Glomerular endothelial cell (primary cell): ENCODE data around the gene LDAH. TPM values are rescaled to one million over a fixed set of nuclear protein-coding genes. Genes with fewer than 3 reads are reported as not detected.
"Not testable (repeated sequence)": the region's sequence is repeated elsewhere in the genome, so short reads cannot be mapped to it uniquely, and the experiment has no call there.

Experiments used
- DNase-seq: peaks from one replicate; pipeline ENCODE4 v3.0.0-alpha.2; 2011; ENCODE audit warnings: low read depth, low spot score; ENCODE audit errors: extremely low read depth
- total RNA-seq: library from RNA; depleted of rRNA; stranded (reverse); fragments of >200 nt; gene quantifications from 2 replicates; pipeline ENCODE4 v1.2.3, GENCODE V29; 2015

The LDAH gene
- total RNA-seq, 1 donor from 2014 or later = 21.7 TPM

DNA sequence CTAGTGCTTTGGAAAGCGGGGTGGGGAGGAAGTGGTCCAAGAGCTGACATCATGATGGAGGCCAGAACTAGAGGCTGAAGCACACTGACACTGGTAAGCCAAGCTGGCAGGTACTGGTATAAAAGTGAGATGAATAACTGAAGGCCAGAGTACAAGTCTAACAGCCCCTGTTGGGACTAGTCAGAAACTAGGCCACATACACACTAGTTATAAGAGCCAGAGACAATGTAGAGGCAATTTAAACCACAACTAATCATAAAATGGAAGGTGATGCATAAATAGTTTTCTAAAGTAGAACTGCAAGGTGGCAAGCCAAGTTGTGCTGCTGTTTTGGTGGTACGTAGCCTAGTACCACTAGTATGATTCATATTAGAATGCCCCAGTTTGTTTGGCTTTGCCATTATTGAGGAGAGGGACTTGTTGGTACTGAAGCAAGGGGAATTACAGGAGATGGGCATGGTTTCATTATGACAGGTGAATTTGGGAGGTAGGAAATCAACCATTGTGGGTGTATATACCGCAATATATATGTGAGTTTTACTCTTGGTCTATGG lies 98.3 kb downstream of the LDAH start:
- DNase-seq = no peak

GRCh38 chr2:20723543-20723942 lies 99.4 kb downstream of the LDAH start:
- DNase-seq = no peak

GRCh38 chr2:20722592-20723240 lies 100.2 kb downstream of the LDAH start:
- no peak for DNase-seq

DNA sequence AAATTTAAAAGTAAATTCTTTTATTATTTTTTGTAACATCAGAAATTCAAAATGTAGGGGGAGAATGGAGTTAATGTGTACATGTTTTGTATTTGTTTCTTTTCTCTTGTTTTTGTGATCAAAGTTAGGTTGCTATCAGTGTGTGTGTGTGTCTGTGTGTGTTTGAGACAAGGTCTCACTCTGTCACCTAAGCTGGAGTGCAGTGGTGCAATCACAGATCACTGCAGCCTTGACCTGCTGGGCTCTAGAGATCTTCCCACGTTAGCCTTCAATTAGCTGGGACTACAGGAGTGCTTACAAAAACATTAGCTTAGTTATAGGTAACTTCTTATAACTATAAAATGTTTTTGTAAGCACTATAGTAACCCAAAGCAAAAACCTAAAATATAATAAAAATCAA lies 105.3 kb downstream of the LDAH start:
- DNase-seq = no peak

DNA sequence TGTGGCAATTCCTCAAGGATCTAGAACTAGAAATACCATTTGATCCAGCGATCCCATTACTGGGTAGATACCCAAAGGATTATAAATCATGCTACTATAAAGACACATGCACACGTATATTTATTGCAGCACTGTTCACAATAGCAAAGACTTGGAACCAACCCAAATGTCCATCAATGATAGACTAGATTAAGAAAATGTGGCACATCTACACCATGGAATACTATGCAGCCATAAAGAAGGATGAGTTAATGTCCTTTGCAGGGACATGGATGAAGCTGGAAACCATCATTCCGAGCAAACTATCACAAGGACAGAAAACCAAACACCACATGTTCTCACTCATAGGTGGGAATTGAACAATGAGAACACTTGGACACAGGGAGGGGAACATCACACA lies 106.7 kb downstream of the LDAH start:
- DNase-seq = not testable (repeated sequence)

DNA sequence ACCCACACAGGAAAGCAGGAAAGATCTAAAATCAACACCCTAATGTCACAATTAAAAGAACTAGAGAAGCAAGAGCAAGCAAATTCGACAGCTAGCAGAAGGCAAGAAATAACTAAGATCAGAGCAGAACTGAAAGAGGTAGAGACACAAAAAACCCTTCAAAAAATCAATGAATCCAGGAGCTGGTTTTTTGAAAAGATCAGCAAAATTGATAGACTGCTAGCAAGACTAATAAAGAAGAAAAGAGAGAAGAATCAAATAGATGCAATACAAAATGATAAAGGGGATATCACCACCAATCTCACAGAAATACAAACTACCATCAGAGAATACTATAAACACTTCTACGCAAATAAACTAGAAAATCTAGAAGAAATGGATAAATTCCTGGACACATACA lies 108.5 kb downstream of the LDAH start:
- DNase-seq = not testable (repeated sequence)

DNA sequence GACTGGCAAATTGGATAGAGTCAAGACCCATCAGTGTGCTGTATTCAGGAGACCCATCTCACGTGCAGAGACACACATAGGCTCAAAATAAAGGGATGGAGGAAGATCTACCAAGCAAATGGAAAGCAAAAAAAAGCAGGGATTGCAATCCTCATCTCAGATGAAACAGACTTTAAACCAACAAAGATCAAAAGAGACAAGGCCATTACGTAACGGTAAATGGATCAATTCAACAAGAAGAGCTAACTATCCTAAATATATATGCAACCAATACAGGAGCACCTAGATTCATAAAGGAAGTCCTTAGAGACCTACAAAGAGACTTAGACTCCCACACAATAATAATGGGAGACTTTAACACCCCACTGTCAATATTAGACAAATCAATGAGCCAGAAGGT lies 109.3 kb downstream of the LDAH start:
- DNase-seq = not testable (repeated sequence)

GRCh38 chr2:20711641-20712040 lies 111.3 kb downstream of the LDAH start:
- DNase-seq = not testable (repeated sequence)

DNA sequence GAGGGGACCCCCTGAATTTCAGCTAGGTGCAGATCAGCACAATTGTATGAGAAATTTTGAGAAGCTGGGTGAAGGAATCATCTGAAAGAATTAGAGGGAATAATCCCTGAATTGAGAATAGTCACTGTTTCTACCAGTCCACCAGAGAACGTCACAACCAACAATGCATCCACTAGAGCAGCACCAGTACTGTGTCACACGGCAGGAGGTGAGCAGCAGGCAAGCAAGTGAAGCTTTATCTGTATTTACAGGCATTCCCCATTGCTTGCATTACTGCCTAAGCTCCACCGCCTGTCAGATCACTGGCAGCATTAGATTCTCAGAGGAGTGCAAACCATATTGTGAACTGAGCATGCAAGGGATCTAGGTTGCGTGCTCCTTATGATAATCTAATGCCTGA lies 115.3 kb downstream of the LDAH start:
- DNase-seq = no peak

GRCh38 chr2:20706786-20707185 lies 116.1 kb downstream of the LDAH start:
- no peak for DNase-seq

DNA sequence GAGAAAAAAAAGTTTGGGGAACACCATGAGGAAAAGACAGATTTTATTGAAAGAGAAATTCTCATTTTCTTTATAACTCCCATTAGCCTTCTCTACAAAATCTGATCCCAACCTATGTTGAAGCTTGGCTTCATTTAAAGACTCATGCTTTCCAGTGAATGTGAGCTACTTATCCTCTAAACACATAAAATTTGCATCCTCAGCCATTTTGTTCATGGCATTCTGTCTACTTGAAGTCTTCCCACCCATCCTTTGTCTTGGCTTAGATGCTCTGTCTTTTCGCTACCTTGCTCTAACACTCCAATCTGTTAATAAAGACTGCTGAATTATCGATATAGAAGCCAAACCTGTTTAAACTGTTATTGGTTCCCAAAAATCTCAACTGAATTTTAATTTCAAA lies 116.7 kb downstream of the LDAH start:
- no peak for DNase-seq

DNA sequence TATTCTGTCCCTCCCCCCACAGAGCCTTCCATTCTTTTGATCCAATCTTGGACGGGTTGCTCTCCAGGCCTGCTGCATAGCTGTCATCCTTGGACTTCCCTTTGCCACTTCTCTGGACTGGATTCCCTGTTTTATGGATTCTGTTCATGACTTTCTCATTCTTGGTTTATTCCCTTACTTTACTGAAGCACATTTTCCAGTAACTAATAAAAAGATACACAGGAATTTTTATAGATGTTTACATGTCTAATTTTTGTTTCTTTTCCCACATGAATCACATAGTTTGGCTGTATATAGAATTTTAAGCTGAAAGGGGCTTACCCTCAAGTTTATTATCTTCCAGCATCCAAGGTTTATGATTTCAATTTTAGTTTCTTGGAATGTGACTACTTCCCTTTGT lies 118.0 kb downstream of the LDAH start:
- no peak for DNase-seq

DNA sequence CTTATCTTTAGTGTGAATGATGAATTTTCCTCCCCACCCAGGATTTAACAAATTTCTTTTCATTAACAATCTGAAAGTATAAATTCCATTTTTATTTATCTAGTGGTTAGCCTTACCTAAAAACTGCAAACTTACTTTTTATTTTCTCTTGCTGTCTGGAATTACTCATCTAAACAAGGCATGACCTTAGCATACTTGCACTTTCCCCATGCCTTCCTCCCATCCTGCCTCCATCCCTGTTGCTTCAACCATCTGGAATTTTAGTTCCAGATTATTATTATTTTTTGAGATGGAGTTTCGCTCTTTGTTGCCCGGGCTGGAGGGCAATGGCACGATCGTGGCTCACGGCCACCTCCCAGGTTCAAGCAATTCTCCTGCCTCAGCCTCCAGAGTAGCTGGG lies 120.3 kb downstream of the LDAH start:
- no peak for DNase-seq

GRCh38 chr2:20698916-20699613 lies 123.8 kb downstream of the LDAH start:
- DNase-seq = no peak

GRCh38 chr2:20697322-20697934 lies 125.5 kb downstream of the LDAH start:
- DNase-seq = no peak

- no peak for DNase-seq
Observed at GRCh38 chr2:20696366-20696765, 126.5 kb downstream of the LDAH start.

- DNase-seq = no peak
Observed at GRCh38 chr2:20693317-20693716, 129.6 kb downstream of the LDAH start.

GRCh38 chr2:20692081-20692480 lies 130.8 kb downstream of the LDAH start:
- DNase-seq = no peak

- DNase-seq = no peak
Observed at GRCh38 chr2:20691076-20691734, 131.7 kb downstream of the LDAH start.

- no peak for DNase-seq
Observed at GRCh38 chr2:20689428-20690264, 133.3 kb downstream of the LDAH start.
